Left ventricle myocardium inferior (tissue), 1 donor: ENCODE data around the gene DZANK1. TPM values are rescaled to one million over a fixed set of nuclear protein-coding genes. Genes with fewer than 3 reads are reported as not detected.
"Not testable (repeated sequence)": the region's sequence is repeated elsewhere in the genome, so short reads cannot be mapped to it uniquely, and the experiment has no call there.

ENCODE experiments used
- DNase-seq: peaks from one replicate; pipeline ENCODE4 v3.0.0-alpha.2; 2020
- H3K27ac ChIP-seq: fragments of 200-600 bp; replicated peaks from 2 replicates; pipeline ENCODE4 v1.8.0; 2021
- H3K27me3 ChIP-seq: fragments of 200-600 bp; 2 replicates; pipeline ENCODE4 v1.8.0; 2021; ENCODE audit warnings: low read depth
- H3K36me3 ChIP-seq: fragments of 200-600 bp; 2 replicates; pipeline ENCODE4 v1.8.0; 2021
- H3K4me1 ChIP-seq: fragments of 200-600 bp; 2 replicates; pipeline ENCODE4 v1.8.0; 2021
- H3K4me3 ChIP-seq: fragments of 200-600 bp; 2 replicates; pipeline ENCODE4 v1.8.0; 2021; ENCODE audit warnings: mild to moderate bottlenecking, moderate library complexity
- H3K9me3 ChIP-seq: fragments of 200-600 bp; replicated peaks from 2 replicates; pipeline ENCODE4 v1.8.0; 2021
- intact Hi-C: fragments of 100-400 bp; cut with micrococcal nuclease; formaldehyde crosslinking; loops from one replicate; pipeline ENCODE4 v1.11.0; 2022
- total RNA-seq: library from RNA; stranded (reverse); fragmentation: NEBNext Ultra II Directional; extraction: Animal tissue kit (Norgen Biotek cat#: 25700); gene quantifications from one replicate; pipeline ENCODE4 v1.2.1, GENCODE V29; 2021
- TF ChIP-seq, protein P1 (sequence below): fragments of 200-600 bp; IDR thresholded peaks from 2 replicates; pipeline ENCODE4 v1.8.0; 2021; ENCODE audit warnings: antibody characterized with exemption, mild to moderate bottlenecking, borderline replicate concordance
- donor health status: DM: no; HTN: yes; CAD: no; lungs with severe emphysema.

DZANK1 gene
- total RNA-seq, 1 donor from 2014 or later, result 0.60 TPM

DNA sequence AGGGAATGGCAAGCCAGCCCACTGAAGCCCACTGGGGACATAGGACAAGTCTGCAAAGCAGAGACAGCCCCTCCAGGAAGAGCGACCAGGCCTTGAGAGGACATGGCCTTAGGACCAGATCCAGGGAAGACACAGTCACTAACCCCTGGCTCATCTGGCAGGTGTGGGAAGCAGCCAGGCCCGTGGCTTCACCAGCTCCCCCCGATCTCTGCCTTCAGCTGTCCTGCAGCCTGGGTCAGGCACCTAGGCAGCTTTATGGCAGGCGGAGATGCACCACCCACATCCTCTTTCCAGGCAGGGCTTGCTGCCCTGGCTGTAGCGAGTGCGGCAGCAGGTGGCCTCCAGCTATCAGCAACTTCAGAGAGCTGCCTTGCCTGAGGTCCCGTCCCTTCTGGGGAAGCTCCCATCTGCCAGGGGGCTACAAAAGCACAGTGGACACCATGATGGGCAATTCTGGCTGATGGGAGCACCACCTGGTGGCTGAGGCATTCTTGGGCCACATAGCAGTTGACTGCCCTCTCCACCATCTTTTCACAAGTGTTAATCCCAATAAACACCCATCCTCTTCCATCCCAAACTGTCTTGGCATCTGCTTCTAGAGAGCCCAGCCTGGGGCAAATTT, 85.8 kb downstream of the DZANK1 start:
- H3K4me1 ChIP-seq, result no peaks in the 10 kb centered on the region
- H3K36me3 ChIP-seq, result peaks cover 3% of the 10 kb centered on the region
- H3K27me3 ChIP-seq, result peaks cover 7% of the 10 kb centered on the region
- H3K9me3 ChIP-seq, result no peaks in the 10 kb centered on the region
- DNase-seq, result no peak
- TF ChIP-seq, protein P1, sequence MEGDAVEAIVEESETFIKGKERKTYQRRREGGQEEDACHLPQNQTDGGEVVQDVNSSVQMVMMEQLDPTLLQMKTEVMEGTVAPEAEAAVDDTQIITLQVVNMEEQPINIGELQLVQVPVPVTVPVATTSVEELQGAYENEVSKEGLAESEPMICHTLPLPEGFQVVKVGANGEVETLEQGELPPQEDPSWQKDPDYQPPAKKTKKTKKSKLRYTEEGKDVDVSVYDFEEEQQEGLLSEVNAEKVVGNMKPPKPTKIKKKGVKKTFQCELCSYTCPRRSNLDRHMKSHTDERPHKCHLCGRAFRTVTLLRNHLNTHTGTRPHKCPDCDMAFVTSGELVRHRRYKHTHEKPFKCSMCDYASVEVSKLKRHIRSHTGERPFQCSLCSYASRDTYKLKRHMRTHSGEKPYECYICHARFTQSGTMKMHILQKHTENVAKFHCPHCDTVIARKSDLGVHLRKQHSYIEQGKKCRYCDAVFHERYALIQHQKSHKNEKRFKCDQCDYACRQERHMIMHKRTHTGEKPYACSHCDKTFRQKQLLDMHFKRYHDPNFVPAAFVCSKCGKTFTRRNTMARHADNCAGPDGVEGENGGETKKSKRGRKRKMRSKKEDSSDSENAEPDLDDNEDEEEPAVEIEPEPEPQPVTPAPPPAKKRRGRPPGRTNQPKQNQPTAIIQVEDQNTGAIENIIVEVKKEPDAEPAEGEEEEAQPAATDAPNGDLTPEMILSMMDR, result no peak
- H3K4me3 ChIP-seq, result no peak overlapping the region
- intact Hi-C loops, result no loop called here
- H3K27ac ChIP-seq, result no peak overlapping the region

- no peak overlapping the region for H3K27ac ChIP-seq
- H3K36me3 ChIP-seq, result no peaks in the 10 kb centered on the region
- no peak overlapping the region for H3K4me3 ChIP-seq
- peaks cover 7% of the 10 kb centered on the region for H3K27me3 ChIP-seq
- H3K4me1 ChIP-seq, result no peaks in the 10 kb centered on the region
- no peaks in the 10 kb centered on the region for H3K9me3 ChIP-seq
- DNase-seq, result no peak
- intact Hi-C loops, result no loop called here
- TF ChIP-seq, protein P1, result no peak
These were observed 88.8 kb downstream of the DZANK1 start for GRCh38 chr20:18377896-18378481.

- H3K4me1 ChIP-seq, H3K9me3 ChIP-seq, H3K36me3 ChIP-seq, DNase-seq, intact Hi-C loops, H3K4me3 ChIP-seq, H3K27ac ChIP-seq, H3K27me3 ChIP-seq: not testable (repeated sequence)
These were observed 91.3 kb downstream of the DZANK1 start for GRCh38 chr20:18375551-18375950.

GRCh38 chr20:18372296-18372695, 94.5 kb downstream of the DZANK1 start:
- no peak overlapping the region for H3K4me3 ChIP-seq
- H3K9me3 ChIP-seq, result no peaks in the 10 kb centered on the region
- no peak overlapping the region for H3K27ac ChIP-seq
- no peaks in the 10 kb centered on the region for H3K36me3 ChIP-seq
- no peak for DNase-seq
- TF ChIP-seq, protein P1, result no peak
- no peaks in the 10 kb centered on the region for H3K4me1 ChIP-seq
- intact Hi-C loops, result no loop called here
- no peaks in the 10 kb centered on the region for H3K27me3 ChIP-seq

DNA sequence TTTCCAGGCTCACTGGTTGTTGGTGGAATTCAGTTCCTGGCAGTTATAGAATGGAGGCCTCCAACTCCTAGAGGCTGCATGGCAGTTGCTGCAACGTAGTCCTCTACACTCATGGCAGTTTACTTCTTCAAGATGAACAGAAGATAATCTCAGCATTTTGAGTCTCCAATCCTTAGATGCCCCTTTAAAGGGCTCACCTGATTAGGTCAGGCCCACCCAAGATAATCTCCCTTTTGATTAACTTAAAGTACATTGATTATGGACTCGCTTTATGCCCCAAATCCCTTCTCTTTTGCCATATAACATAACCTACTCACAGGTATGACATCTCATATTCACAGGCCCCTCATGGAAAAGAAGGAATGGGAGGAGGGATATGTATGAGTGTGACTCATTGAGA, 102.1 kb downstream of the DZANK1 start:
- H3K27me3 ChIP-seq, result no peaks in the 10 kb centered on the region
- TF ChIP-seq, protein P1, result no peak
- H3K4me1 ChIP-seq, result no peaks in the 10 kb centered on the region
- no peak for DNase-seq
- no peak overlapping the region for H3K27ac ChIP-seq
- intact Hi-C loops, result no loop called here
- H3K4me3 ChIP-seq, result no peak overlapping the region
- no peaks in the 10 kb centered on the region for H3K9me3 ChIP-seq
- H3K36me3 ChIP-seq, result no peaks in the 10 kb centered on the region

GRCh38 chr20:18363708-18364107, 103.1 kb downstream of the DZANK1 start:
- no peaks in the 10 kb centered on the region for H3K36me3 ChIP-seq
- DNase-seq, result no peak
- H3K9me3 ChIP-seq, result no peaks in the 10 kb centered on the region
- TF ChIP-seq, protein P1, result no peak
- no peak overlapping the region for H3K27ac ChIP-seq
- no peaks in the 10 kb centered on the region for H3K4me1 ChIP-seq
- intact Hi-C loops, result no loop called here
- H3K27me3 ChIP-seq, result no peaks in the 10 kb centered on the region
- no peak overlapping the region for H3K4me3 ChIP-seq
